Parathyroid adenoma (tissue), 2 donors: ENCODE data around the gene NNAT.

Source experiments
- H2AFZ ChIP-seq: fragments of 300-600 bp; sonication (generic); one replicate; pipeline ENCODE4 v1.7.0; 2017; ENCODE audit warnings: antibody characterized with exemption, mild to moderate bottlenecking
- H3K27ac ChIP-seq: fragments of 300-600 bp; sonication (generic); one replicate; pipeline ENCODE4 v1.7.0; 2017
- H3K27me3 ChIP-seq: fragments of 300-600 bp; sonication (generic); one replicate; pipeline ENCODE4 v1.7.0; 2017; ENCODE audit warnings: low read length; ENCODE audit not compliant: control insufficient read depth, insufficient read depth
- H3K36me3 ChIP-seq: fragments of 300-600 bp; sonication (generic); one replicate; pipeline ENCODE4 v1.7.0; 2017; ENCODE audit warnings: low read length; ENCODE audit not compliant: control insufficient read depth, insufficient read depth
- H3K4me1 ChIP-seq: fragments of 300-600 bp; sonication (generic); one replicate; pipeline ENCODE4 v1.7.0; 2017; ENCODE audit warnings: control low read depth
- H3K4me2 ChIP-seq: fragments of 300-600 bp; sonication (generic); one replicate; pipeline ENCODE4 v1.7.0; 2017; ENCODE audit warnings: low read length
- H3K4me3 ChIP-seq: fragments of 300-600 bp; sonication (generic); one replicate; pipeline ENCODE4 v1.7.0; 2017; ENCODE audit warnings: low read depth, low read length
- H3K79me2 ChIP-seq: fragments of 300-600 bp; sonication (generic); one replicate; pipeline ENCODE4 v1.7.0; 2017; ENCODE audit warnings: control low read depth
- H3K9ac ChIP-seq: fragments of 300-600 bp; sonication (generic); one replicate; pipeline ENCODE4 v1.7.0; 2017; ENCODE audit warnings: mild to moderate bottlenecking
- H3K9me3 ChIP-seq: fragments of 300-600 bp; sonication (generic); one replicate; pipeline ENCODE4 v1.7.0; 2017; ENCODE audit warnings: low read length; ENCODE audit not compliant: control insufficient read depth
- TF ChIP-seq, protein P1 (sequence below): fragments of 300-600 bp; sonication (generic); IDR thresholded peaks from one replicate; pipeline ENCODE4 v1.7.0; 2017; ENCODE audit warnings: antibody characterized with exemption, mild to moderate bottlenecking
- donor health status: primary hyperparathyroidism.

Gene NNAT

DNA sequence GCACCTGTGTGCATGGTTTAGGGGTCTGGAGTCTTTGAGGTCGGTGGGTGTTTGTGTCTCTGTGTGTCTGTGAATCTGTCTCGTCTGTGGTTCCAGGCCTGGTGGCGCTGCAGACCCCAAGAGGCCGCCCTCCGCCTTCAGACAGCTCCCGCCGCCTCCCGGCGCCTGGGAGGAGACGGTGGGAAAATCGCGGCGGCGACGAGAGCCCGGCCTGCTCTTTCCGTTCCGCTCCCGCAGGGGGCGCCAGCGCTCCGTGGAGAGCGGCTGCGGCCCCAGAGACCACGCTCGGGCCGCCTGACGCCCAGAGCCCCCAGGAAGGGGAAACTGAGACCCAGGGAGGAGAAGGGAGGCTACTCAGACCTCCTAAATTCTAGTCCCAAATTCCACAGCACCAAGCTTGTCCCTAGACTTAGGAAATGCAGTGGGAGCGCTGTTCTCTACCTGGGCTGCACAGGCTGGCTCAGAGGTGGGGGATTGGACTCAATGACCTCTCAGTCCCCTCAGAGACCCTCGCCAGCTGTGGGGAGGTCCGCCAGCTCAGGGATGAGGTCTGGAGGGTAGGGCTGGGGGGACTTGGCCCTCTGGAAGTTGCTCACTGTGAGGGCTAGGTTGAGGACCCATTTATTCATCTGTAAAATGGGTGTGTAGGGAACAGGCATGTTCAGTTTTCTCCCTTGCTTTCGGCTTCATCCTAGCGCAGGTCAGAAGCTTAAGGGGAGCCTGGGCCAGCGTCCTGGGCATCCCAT is 43.5 kb downstream of the NNAT start:
- H3K27me3 ChIP-seq = peaks cover 3% of the 10 kb centered on the region

DNA sequence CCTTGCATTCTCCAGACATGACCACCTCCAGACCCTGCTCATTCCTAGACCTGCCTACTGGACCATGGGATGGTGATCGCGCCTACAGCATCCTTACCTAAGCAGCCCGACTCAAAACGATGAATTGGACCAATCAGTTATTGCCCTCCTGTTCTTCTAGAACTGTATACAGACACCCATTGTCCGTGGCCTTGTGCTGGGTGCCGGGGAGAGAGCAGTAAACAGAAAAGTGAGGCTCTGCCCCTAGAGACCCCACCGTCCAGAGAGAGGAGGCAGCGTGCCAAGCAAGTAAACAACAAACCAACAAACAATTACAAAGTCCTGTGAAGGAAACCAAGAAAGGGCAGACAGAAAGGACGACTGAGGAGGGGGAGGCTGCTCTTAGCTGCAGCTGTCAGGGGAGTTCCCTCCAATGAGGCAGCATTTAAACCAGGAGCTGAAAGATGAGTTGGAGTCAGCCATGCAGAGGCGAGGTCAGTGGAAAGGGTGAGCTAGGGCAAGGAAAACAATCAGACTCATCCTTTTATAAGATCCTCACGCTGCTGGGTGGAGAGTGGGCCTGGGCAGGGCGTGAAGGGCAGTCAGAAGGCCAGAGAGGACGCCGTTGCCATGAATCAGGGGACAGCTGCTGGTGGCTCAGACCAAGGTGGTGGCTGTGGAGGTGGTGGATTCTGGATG is 44.2 kb downstream of the NNAT start:
- no peak overlapping the region for H3K4me2 ChIP-seq
- H3K27ac ChIP-seq = no peak overlapping the region
- no peak overlapping the region for H3K4me3 ChIP-seq
- no peaks in the 10 kb centered on the region for H3K79me2 ChIP-seq
- no peaks in the 10 kb centered on the region for H3K4me1 ChIP-seq
- TF ChIP-seq, protein P1, sequence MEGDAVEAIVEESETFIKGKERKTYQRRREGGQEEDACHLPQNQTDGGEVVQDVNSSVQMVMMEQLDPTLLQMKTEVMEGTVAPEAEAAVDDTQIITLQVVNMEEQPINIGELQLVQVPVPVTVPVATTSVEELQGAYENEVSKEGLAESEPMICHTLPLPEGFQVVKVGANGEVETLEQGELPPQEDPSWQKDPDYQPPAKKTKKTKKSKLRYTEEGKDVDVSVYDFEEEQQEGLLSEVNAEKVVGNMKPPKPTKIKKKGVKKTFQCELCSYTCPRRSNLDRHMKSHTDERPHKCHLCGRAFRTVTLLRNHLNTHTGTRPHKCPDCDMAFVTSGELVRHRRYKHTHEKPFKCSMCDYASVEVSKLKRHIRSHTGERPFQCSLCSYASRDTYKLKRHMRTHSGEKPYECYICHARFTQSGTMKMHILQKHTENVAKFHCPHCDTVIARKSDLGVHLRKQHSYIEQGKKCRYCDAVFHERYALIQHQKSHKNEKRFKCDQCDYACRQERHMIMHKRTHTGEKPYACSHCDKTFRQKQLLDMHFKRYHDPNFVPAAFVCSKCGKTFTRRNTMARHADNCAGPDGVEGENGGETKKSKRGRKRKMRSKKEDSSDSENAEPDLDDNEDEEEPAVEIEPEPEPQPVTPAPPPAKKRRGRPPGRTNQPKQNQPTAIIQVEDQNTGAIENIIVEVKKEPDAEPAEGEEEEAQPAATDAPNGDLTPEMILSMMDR = no peak
- H3K9ac ChIP-seq = no peak overlapping the region
- H2AFZ ChIP-seq = no peak overlapping the region
- peaks cover 3% of the 10 kb centered on the region for H3K27me3 ChIP-seq
- no peaks in the 10 kb centered on the region for H3K36me3 ChIP-seq
- H3K9me3 ChIP-seq = no peaks in the 10 kb centered on the region

More for the DNA sequence above, 43.5 kb downstream of the NNAT start:
- H3K4me1 ChIP-seq = no peaks in the 10 kb centered on the region
- no peaks in the 10 kb centered on the region for H3K79me2 ChIP-seq
- H3K9ac ChIP-seq = no peak overlapping the region
- no peaks in the 10 kb centered on the region for H3K9me3 ChIP-seq
- H3K4me2 ChIP-seq = no peak overlapping the region
- H3K27ac ChIP-seq = no peak overlapping the region
- peak overlapping the region; percentile 34 for H2AFZ ChIP-seq
- H3K4me3 ChIP-seq = no peak overlapping the region
- TF ChIP-seq, protein P1 = peak; percentile 91
- H3K36me3 ChIP-seq = no peaks in the 10 kb centered on the region

DNA sequence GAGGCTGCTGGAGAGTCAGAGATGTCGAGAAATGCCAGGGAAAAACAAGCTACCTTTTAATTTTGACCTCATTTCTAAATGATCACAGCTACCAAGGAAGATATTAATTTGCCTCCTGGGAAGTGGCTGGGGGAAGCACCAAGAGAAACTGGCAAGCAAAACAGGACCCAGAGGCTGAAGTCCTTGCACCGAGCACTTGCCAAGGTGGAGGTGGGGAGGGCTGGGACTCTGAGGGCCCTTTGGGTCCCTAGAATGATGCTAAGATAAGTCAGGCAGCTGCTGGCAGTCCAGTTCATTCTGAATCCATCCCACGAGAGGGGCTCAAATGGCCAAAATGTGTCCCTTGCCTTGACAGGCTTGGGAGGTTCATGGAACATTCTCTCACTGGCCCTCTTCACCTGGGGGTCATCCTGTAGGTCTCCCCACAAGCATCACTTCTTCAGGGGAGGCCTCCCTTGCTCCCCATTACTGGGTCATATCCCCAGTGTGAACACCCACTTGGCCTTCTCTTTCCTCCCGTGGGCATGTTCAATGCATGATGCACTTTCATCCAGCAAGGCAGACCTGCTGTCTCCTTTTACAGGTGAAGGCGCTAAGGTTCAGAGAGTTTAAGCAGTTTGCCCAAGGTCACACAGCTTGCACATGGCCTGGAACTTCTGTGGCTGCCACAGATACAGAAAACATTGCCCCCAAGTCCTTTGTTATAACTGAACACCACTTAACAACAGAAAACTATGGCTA is 45.7 kb downstream of the NNAT start:
- Histone ChIP-seq H3K79me2 (no peaks in the 10 kb centered on the region), H3K4me3 (no peak overlapping the region), H3K36me3 (no peaks in the 10 kb centered on the region), H3K27me3 (peaks cover 3% of the 10 kb centered on the region), H3K4me1 (no peaks in the 10 kb centered on the region), H3K9me3 (no peaks in the 10 kb centered on the region), H3K4me2 (no peak overlapping the region), H2AFZ (no peak overlapping the region), H3K27ac (no peak overlapping the region), H3K9ac (no peak overlapping the region)
- TF ChIP-seq, protein P1 = no peak

DNA sequence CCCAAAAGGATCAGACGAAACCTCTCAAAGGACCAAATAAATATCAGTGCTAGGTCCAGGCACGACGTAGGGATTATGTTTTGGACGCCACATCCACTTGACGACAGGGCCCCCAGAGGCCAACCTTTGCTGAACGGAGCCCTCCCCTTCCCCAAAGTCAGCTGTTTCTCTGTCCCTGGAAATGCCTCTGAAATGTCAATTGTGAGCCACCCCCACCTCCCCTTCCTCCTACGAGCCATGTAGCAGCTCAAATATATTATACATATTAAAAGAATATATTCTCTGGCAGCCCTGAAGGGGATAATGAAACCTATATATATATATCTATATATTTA is 46.2 kb downstream of the NNAT start:
- H3K27ac ChIP-seq = no peak overlapping the region
- H3K4me3 ChIP-seq = no peak overlapping the region
- H3K4me2 ChIP-seq = no peak overlapping the region
- TF ChIP-seq, protein P1 = no peak
- H3K27me3 ChIP-seq = peaks cover 3% of the 10 kb centered on the region
- H3K9me3 ChIP-seq = no peaks in the 10 kb centered on the region
- no peaks in the 10 kb centered on the region for H3K79me2 ChIP-seq
- H3K9ac ChIP-seq = no peak overlapping the region
- no peaks in the 10 kb centered on the region for H3K36me3 ChIP-seq
- H2AFZ ChIP-seq = no peak overlapping the region
- H3K4me1 ChIP-seq = no peaks in the 10 kb centered on the region
